ENCODE data around the gene FBXL14.

- TF ChIP-seq CTCF (conservative IDR thresholded peaks at IDR 0.05 in 1 of 2, IDR thresholded peaks at IDR 0.05 in 1 of 2; ENCODE audit: extremely low read depth in 1 of 2, insufficient read depth in 1 of 2, low read depth in 1 of 2, low read length in 2 of 2) (no peak), EZH2 (IDR thresholded peaks at IDR 0.05; ENCODE audit: borderline replicate concordance, low read length) (no peak)
These were observed 11.7 kb downstream of the FBXL14 start for GRCh38 chr12:1582709-1583050.
